Thyroid gland (tissue), 4 donors: ENCODE measurements around the gene CPNE8. TPM values are rescaled to one million over a fixed set of nuclear protein-coding genes. Genes with fewer than 3 reads are reported as not detected.

ENCODE experiments used
- DNase-seq, 2 donors: peaks; one replicate each; pipeline ENCODE4 v3.0.0-alpha.2; 2019
- H3K27ac ChIP-seq, 3 donors: fragments of 200-600 bp; sonication (generic); 1 replicate in 2 of 3; 2 replicates in 1 of 3; pipeline ENCODE4 v1.5.1; 2016 to 2019; ENCODE audit warnings: mild to moderate bottlenecking in 1 of 3, moderate library complexity in 1 of 3
- H3K27me3 ChIP-seq: fragments of 200-600 bp; sonication (generic); one replicate; pipeline ENCODE4 v1.5.1; 2019
- H3K36me3 ChIP-seq, 2 donors: fragments of 200-600 bp; sonication (generic); one replicate each; pipeline ENCODE4 v1.5.1; 2016 to 2019
- H3K4me1 ChIP-seq, 2 donors: fragments of 200-600 bp; sonication (generic); one replicate each; pipeline ENCODE4 v1.5.1; 2017 to 2019
- H3K4me3 ChIP-seq, 3 donors: fragments of 200-600 bp; sonication (generic); replicated peaks in 1 of 3; 1 replicate in 2 of 3; 2 replicates in 1 of 3; pipeline ENCODE4 v1.5.1; 2016; ENCODE audit warnings: mild to moderate bottlenecking in 1 of 3
- H3K9me3 ChIP-seq: fragments of 200-600 bp; sonication (generic); one replicate; pipeline ENCODE4 v1.5.1; 2017
- CTCF ChIP-seq, 6 experiments: fragments of 200-600 bp in 3 of 6; fragments of 450-650 bp in 3 of 6; sonication (generic) in 3 of 6; IDR thresholded peaks; one replicate each; pipeline ENCODE4 v1.5.1; 2016 to 2019; ENCODE audit warnings: antibody characterized with exemption in 6 of 6, mild to moderate bottlenecking in 2 of 6, inconsistent platforms in 1 of 6, moderate library complexity in 1 of 6
- POLR2A ChIP-seq, 2 donors: fragments of 450-650 bp; IDR thresholded peaks; one replicate each; pipeline ENCODE4 v1.6.1; 2017; ENCODE audit warnings: antibody characterized with exemption in 2 of 2, mild to moderate bottlenecking in 2 of 2, moderate library complexity in 1 of 2
- WGBS, 2 donors: methylation state at CpG; one replicate each; pipeline ENCODE4 v1.1.5; 2017; 5-methylcytosine and 5-hydroxymethylcytosine counted together
- intact Hi-C: fragments of 100-400 bp; cut with DNase I; formaldehyde crosslinking; loops from one replicate; pipeline ENCODE4 v1.15.1; 2023
- total RNA-seq, 4 donors: library from RNA; depleted of rRNA; stranded (reverse); fragments of >200 nt; gene quantifications; one replicate each; pipeline ENCODE4 v1.2.3, GENCODE V29; 2016

Gene CPNE8
- total RNA-seq, 4 donors from 2014 or later, result 19.1 to 32.0 (median 26.0) TPM

GRCh38 chr12:38732761-38733160, 172.6 kb downstream of the CPNE8 start:
- Histone ChIP-seq H3K4me3 (no peak overlapping the region), H3K9me3 (no peaks in the 10 kb centered on the region), H3K27ac (no peak overlapping the region), H3K27me3 (no peaks in the 10 kb centered on the region), H3K36me3 (no peaks in the 10 kb centered on the region), H3K4me1 (no peaks in the 10 kb centered on the region)
- intact Hi-C loops, result no loop called here
- DNase-seq, result no peak
- TF ChIP-seq POLR2A (IDR thresholded peaks at IDR 0.05), result no peak

- H3K27me3 ChIP-seq, result no peaks in the 10 kb centered on the region
- no peaks in the 10 kb centered on the region for H3K4me1 ChIP-seq
- no peak overlapping the region for H3K27ac ChIP-seq
- no peaks in the 10 kb centered on the region for H3K36me3 ChIP-seq
- 91 to 94% methylated on average over 1 of the region's 1 CpG for WGBS, 2 donors
- H3K4me3 ChIP-seq, result no peak overlapping the region
- intact Hi-C loops, result no loop called here
- no peak for DNase-seq
- TF ChIP-seq POLR2A (IDR thresholded peaks at IDR 0.05) (no peak), CTCF (IDR thresholded peaks at IDR 0.05) (no peak)
- no peaks in the 10 kb centered on the region for H3K9me3 ChIP-seq
Observed at GRCh38 chr12:38728894-38729293, 176.5 kb downstream of the CPNE8 start.

GRCh38 chr12:38721611-38722252, 183.7 kb downstream of the CPNE8 start:
- no peaks in the 10 kb centered on the region for H3K36me3 ChIP-seq
- TF ChIP-seq POLR2A (IDR thresholded peaks at IDR 0.05), result no peak
- TF ChIP-seq CTCF (IDR thresholded peaks at IDR 0.05), result no peak
- intact Hi-C loops, result no loop called here
- no peak overlapping the region for H3K4me3 ChIP-seq
- H3K4me1 ChIP-seq, result no peaks in the 10 kb centered on the region
- no peak for DNase-seq
- no peaks in the 10 kb centered on the region for H3K9me3 ChIP-seq
- WGBS, 2 donors, result 96 to 99% methylated on average over 6 to 10 of the region's 10 CpGs
- H3K27ac ChIP-seq, result no peak overlapping the region
- H3K27me3 ChIP-seq, result no peaks in the 10 kb centered on the region

- no peak for TF ChIP-seq POLR2A (IDR thresholded peaks at IDR 0.05)
- no peak for TF ChIP-seq CTCF (IDR thresholded peaks at IDR 0.05)
- Histone ChIP-seq H3K4me3 (no peak overlapping the region), H3K9me3 (no peaks in the 10 kb centered on the region), H3K36me3 (no peaks in the 10 kb centered on the region), H3K27ac (no peak overlapping the region), H3K4me1 (no peaks in the 10 kb centered on the region), H3K27me3 (no peaks in the 10 kb centered on the region)
- WGBS, 2 donors, result 82 to 99% methylated on average over 8 to 9 of the region's 9 CpGs
- intact Hi-C loops, result no loop called here
- no peak for DNase-seq
Observed at GRCh38 chr12:38720661-38721060, 184.7 kb downstream of the CPNE8 start.

- TF ChIP-seq POLR2A (IDR thresholded peaks at IDR 0.05) (no peak), CTCF (IDR thresholded peaks at IDR 0.05) (no peak)
- no peak overlapping the region for H3K27ac ChIP-seq
- intact Hi-C loops, result no loop called here
- no peak overlapping the region for H3K4me3 ChIP-seq
- WGBS, 2 donors, result 74 to 82% methylated on average over 6 of the region's 6 CpGs
- no peaks in the 10 kb centered on the region for H3K36me3 ChIP-seq
- no peaks in the 10 kb centered on the region for H3K4me1 ChIP-seq
- no peak for DNase-seq
- H3K27me3 ChIP-seq, result no peaks in the 10 kb centered on the region
- H3K9me3 ChIP-seq, result no peaks in the 10 kb centered on the region
Observed at GRCh38 chr12:38713294-38713693, 192.1 kb downstream of the CPNE8 start.
